Stomach (tissue), 9 donors: ENCODE measurements around the gene TRIM2. TPM values are rescaled to one million over a fixed set of nuclear protein-coding genes. Genes with fewer than 3 reads are reported as not detected.

ENCODE experiments used
- DNase-seq, 2 donors: peaks; one replicate each; pipeline versions ENCODE4 v3.0.0 to v3.0.0-alpha.2; 2013 to 2019
- H3K27ac ChIP-seq, 5 donors: fragments of 200-600 bp in 4 of 5; sonication (generic) in 4 of 5; one replicate each; pipeline ENCODE4 v1.5.1; 2013 to 2019; ENCODE audit warnings: mild to moderate bottlenecking in 1 of 5, moderate library complexity in 1 of 5
- H3K27me3 ChIP-seq, 3 donors: fragments of 200-600 bp; sonication (generic); one replicate each; pipeline ENCODE4 v1.5.1; 2017 to 2019; ENCODE audit warnings: mixed run types in 1 of 3
- H3K36me3 ChIP-seq, 4 donors: fragments of 200-600 bp; sonication (generic); 1 replicate in 3 of 4; 2 replicates in 1 of 4; pipeline ENCODE4 v1.5.1; 2016 to 2019
- H3K4me1 ChIP-seq, 4 donors: fragments of 200-600 bp; sonication (generic); one replicate each; pipeline ENCODE4 v1.5.1; 2016 to 2019
- H3K4me3 ChIP-seq, 4 donors: fragments of 200-600 bp; sonication (generic) in 3 of 4; one replicate each; pipeline ENCODE4 v1.5.1; 2016 to 2019; ENCODE audit warnings: mild to moderate bottlenecking in 1 of 4
- H3K9me3 ChIP-seq, 4 donors: fragments of 200-600 bp; sonication (generic); one replicate each; pipeline ENCODE4 v1.5.1; 2016 to 2019
- EP300 ChIP-seq: sonication (generic); formaldehyde crosslinking; IDR thresholded peaks from one replicate; pipeline ENCODE4 v1.6.1; 2017; ENCODE audit warnings: antibody characterized with exemption
- POLR2A ChIP-seq, 4 donors: fragments of 450-650 bp; IDR thresholded peaks; one replicate each; pipeline ENCODE4 v1.6.1; 2016; ENCODE audit warnings: antibody characterized with exemption in 4 of 4, control low read depth in 2 of 4, mild to moderate bottlenecking in 1 of 4, moderate library complexity in 1 of 4
- POLR2AphosphoS5 ChIP-seq, 3 donors: sonication (generic); formaldehyde crosslinking; IDR thresholded peaks; one replicate each; pipeline ENCODE4 v1.6.1; 2016; ENCODE audit warnings: antibody characterized with exemption in 3 of 3
- WGBS, 5 donors: extraction: QIAGEN DNeasy Blood & Tissue Kit in 3 of 5; methylation state at CpG; one replicate each; pipeline versions ENCODE4 v1.1.5 to v1.1.7; 2013 to 2018; 5-methylcytosine and 5-hydroxymethylcytosine counted together
- intact Hi-C: fragments of 100-400 bp; cut with DNase I; formaldehyde crosslinking; loops from one replicate; pipeline ENCODE4 v1.15.1; 2023; ENCODE audit warnings: low total_unique reads
- polyA plus RNA-seq, 3 donors: library from polyadenylated mRNA; stranded (reverse); fragments of 200-250 nt; gene quantifications; one replicate each; pipeline ENCODE4 v1.2.3, GENCODE V29; 2013
- total RNA-seq, 5 donors: library from RNA; depleted of rRNA; stranded (reverse); fragments of >200 nt; gene quantifications; one replicate each; pipeline versions ENCODE4 v1.1.0 to v1.2.3, GENCODE V29; 2014 to 2016
- TF ChIP-seq, protein P1 (sequence below), 7 experiments: fragments of 450-650 bp in 4 of 7; fragments of 200-600 bp in 3 of 7; sonication (generic) in 3 of 7; IDR thresholded peaks; one replicate each; pipeline ENCODE4 v1.5.1; 2016 to 2019; ENCODE audit warnings: antibody characterized with exemption in 7 of 7, control low read depth in 2 of 7, mild to moderate bottlenecking in 1 of 7
- donor health status: healthy with polysubstance abuse.
- donor health status: Bipolar disorder and iron deficiency.
- donor health status: healthy.

Gene TRIM2
- total and polyA plus RNA-seq, 8 donors, result 11.2 to 327 (median 53.8) TPM

DNA sequence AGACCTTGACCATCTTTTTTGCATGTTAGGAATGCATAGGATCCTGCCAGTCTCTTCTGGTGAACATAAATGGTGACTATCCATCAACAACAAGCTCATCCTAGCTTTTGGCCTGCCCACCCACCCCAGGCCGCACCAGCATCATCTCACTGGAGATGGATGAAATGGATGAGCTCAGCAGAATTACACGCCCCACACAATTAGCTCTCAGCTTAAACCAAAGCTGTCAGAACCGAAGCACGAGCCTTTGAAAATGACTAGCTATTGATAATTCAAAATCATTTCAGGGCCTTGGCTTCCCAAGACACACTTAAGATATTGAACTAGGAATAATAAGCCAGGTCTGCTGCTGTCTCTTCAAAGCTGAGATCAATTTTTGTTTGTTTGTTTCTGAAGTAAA, 77.8 kb downstream of the TRIM2 start:
- no peak for DNase-seq
- no peak overlapping the region for H3K27ac ChIP-seq
- no peaks in the 10 kb centered on the region for H3K27me3 ChIP-seq
- peaks cover 0 to 8% (median 5%) of the 10 kb centered on the region in 4 donors for H3K4me1 ChIP-seq
- TF ChIP-seq, protein P1, sequence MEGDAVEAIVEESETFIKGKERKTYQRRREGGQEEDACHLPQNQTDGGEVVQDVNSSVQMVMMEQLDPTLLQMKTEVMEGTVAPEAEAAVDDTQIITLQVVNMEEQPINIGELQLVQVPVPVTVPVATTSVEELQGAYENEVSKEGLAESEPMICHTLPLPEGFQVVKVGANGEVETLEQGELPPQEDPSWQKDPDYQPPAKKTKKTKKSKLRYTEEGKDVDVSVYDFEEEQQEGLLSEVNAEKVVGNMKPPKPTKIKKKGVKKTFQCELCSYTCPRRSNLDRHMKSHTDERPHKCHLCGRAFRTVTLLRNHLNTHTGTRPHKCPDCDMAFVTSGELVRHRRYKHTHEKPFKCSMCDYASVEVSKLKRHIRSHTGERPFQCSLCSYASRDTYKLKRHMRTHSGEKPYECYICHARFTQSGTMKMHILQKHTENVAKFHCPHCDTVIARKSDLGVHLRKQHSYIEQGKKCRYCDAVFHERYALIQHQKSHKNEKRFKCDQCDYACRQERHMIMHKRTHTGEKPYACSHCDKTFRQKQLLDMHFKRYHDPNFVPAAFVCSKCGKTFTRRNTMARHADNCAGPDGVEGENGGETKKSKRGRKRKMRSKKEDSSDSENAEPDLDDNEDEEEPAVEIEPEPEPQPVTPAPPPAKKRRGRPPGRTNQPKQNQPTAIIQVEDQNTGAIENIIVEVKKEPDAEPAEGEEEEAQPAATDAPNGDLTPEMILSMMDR (IDR thresholded peaks at IDR 0.05), result no peak
- no peak for TF ChIP-seq POLR2A (IDR thresholded peaks at IDR 0.05)
- no peak for TF ChIP-seq EP300
- intact Hi-C loops, result no loop called here
- H3K36me3 ChIP-seq, result peaks cover 15 to 69% (median 47%) of the 10 kb centered on the region in 4 donors
- H3K4me3 ChIP-seq, result no peak overlapping the region
- 92 to 96% (median 92%) methylated on average over 4 of the region's 4 CpGs for WGBS, 5 donors
- peaks cover 0 to 6% (median 2%) of the 10 kb centered on the region in 4 donors for H3K9me3 ChIP-seq

DNA sequence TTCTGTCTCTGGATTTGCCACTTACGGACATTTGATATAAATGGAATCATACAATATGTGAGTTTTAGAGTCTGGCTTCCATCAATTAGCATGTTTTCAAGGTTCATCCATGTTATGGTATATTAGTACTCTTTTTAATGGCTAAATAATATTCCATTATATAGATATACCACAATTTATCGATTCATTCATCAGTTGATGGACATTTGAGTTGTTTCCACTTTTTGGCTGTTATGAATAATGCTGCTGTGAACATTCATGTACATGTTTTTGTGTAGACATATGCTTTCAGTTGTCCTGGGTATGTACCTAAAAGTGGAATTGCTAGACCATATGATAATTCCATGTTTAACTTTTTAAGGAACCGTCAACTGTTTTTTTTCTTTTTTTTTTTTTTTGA, 79.0 kb downstream of the TRIM2 start:
- no peak overlapping the region for H3K4me3 ChIP-seq
- no peaks in the 10 kb centered on the region for H3K4me1 ChIP-seq
- H3K27ac ChIP-seq, result no peak overlapping the region
- TF ChIP-seq POLR2AphosphoS5 (IDR thresholded peaks at IDR 0.05) (no peak), POLR2A (IDR thresholded peaks at IDR 0.05) (no peak), EP300 (no peak)
- TF ChIP-seq, protein P1 (IDR thresholded peaks at IDR 0.05), result no peak
- H3K9me3 ChIP-seq, result peaks cover 0 to 6% (median 3%) of the 10 kb centered on the region in 4 donors
- peaks cover 3 to 63% (median 35%) of the 10 kb centered on the region in 4 donors for H3K36me3 ChIP-seq
- WGBS, 5 donors, result 93 to 98% (median 97%) methylated on average over 3 of the region's 3 CpGs
- H3K27me3 ChIP-seq, result no peaks in the 10 kb centered on the region
- DNase-seq, result no peak
- intact Hi-C loops, result no loop called here

DNA sequence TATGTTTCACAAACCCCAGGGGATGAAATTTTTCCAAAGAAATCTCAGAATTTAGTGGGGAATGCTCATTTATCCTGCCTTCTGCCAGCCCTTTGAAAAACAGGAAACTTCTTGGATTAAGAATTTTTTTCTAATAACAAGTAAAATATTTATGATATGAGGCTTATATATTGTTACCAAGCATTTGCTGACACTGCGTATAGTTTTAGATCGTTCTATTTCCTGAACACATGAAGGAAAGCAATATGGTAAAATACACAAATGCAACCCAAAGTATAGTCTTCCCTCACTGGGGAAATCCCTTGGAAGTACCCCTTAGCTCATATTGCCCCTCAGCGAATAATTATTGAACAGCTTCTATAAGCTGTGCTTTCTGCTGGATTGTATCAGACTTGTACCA, 85.9 kb downstream of the TRIM2 start:
- peaks cover 0 to 5% (median 0%) of the 10 kb centered on the region in 4 donors for H3K9me3 ChIP-seq
- peaks cover 2 to 46% (median 39%) of the 10 kb centered on the region in 4 donors for H3K36me3 ChIP-seq
- intact Hi-C loops, result no loop called here
- H3K27me3 ChIP-seq, result no peaks in the 10 kb centered on the region
- no peak overlapping the region for H3K27ac ChIP-seq
- DNase-seq, result no peak
- WGBS, 5 donors, result 89 to 97% (median 94%) methylated on average over 3 of the region's 3 CpGs
- no peak overlapping the region for H3K4me3 ChIP-seq
- H3K4me1 ChIP-seq, result peaks cover 0 to 16% (median 5%) of the 10 kb centered on the region in 4 donors
- no peak for TF ChIP-seq POLR2AphosphoS5 (IDR thresholded peaks at IDR 0.05)
- TF ChIP-seq POLR2A (IDR thresholded peaks at IDR 0.05), result no peak
- TF ChIP-seq, protein P1 (IDR thresholded peaks at IDR 0.05), result no peak
- no peak for TF ChIP-seq EP300

DNA sequence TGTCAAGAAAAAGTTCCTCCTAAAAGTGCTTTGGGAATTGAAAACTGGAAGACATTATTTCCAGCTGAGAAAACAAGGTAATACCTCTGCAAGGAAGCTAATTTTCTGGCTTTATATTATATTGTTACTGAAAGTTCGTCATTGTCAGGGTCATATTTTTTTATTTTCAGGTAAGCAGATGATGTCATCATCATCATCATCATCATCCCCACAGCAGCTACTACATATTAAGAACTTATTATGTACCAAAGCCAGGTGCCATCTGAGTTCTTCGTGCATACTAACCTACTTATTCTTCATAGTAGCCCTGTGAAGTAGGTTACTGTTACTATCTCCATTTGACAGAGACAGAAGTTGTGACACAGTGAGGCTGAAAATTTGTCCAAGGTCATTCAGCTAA, 87.3 kb downstream of the TRIM2 start:
- H3K9me3 ChIP-seq, result peaks cover 0 to 5% (median 0%) of the 10 kb centered on the region in 4 donors
- H3K4me3 ChIP-seq, result no peak overlapping the region
- H3K27ac ChIP-seq, result no peak overlapping the region
- intact Hi-C loops, result no loop called here
- H3K4me1 ChIP-seq, result peaks cover 9 to 26% (median 17%) of the 10 kb centered on the region in 4 donors
- H3K27me3 ChIP-seq, result no peaks in the 10 kb centered on the region
- peaks cover 8 to 59% (median 49%) of the 10 kb centered on the region in 4 donors for H3K36me3 ChIP-seq
- TF ChIP-seq EP300 (no peak), POLR2A (IDR thresholded peaks at IDR 0.05) (no peak), POLR2AphosphoS5 (IDR thresholded peaks at IDR 0.05) (no peak)
- TF ChIP-seq, protein P1 (IDR thresholded peaks at IDR 0.05), result no peak
- 87 to 95% (median 88%) methylated on average over 2 of the region's 2 CpGs for WGBS, 5 donors
- DNase-seq, result no peak
